Endothelial cell of umbilical vein (primary cell): ENCODE measurements around the gene RAP1GAP2. TPM values are rescaled to one million over a fixed set of nuclear protein-coding genes. Genes with fewer than 3 reads are reported as not detected.

ENCODE experiments used
- BruUV-seq: library from RNA; stranded (reverse); fragments of 400-500 nt; replicated peaks from 2 replicates; lab custom pipeline; 2021; lab: Mats Ljungman, UMichigan
- CTCF ChIA-PET: fragments of 300-600, 350-600 bp; sonication (Branson Sonifier 250); formaldehyde crosslinking; loops from one replicate; lab custom pipeline; 2021; ENCODE audit warnings: antibody characterized with exemption, inconsistent platforms; lab: Charles Lee
- POLR2A ChIA-PET: fragments of 300-600, 350-600 bp; sonication (Branson Sonifier 250); formaldehyde crosslinking; loops from one replicate; lab custom pipeline; 2021; ENCODE audit warnings: antibody characterized with exemption, inconsistent platforms; lab: Charles Lee
- DNase-seq: peaks from one replicate; pipeline ENCODE4 v3.0.0-alpha.2; 2011; ENCODE audit warnings: low read depth, low spot score
- FAIRE-seq: peaks from 2 replicates; lab custom pipeline; 2011; peaks lifted over from hg19 to GRCh38; lab: Jason Lieb, UNC
- H2AFZ ChIP-seq: 2 replicates; pipeline ENCODE4 v1.6.0; 2012; ENCODE audit warnings: low read depth, low read length, control low read depth, inconsistent platforms
- H3K27ac ChIP-seq: 2 replicates; pipeline ENCODE4 v1.5.1; 2011; ENCODE audit warnings: low read depth, mild to moderate bottlenecking, control low read depth, low read length, moderate library complexity; ENCODE audit not compliant: insufficient read depth
- H3K27me3 ChIP-seq, 2 experiments: 2 replicates each; pipeline versions ENCODE4 v1.6.0 to v1.6.1; 2011; ENCODE audit warnings: low read length in 2 of 2, mixed read lengths in 1 of 2; ENCODE audit not compliant: control insufficient read depth in 2 of 2, insufficient read depth in 2 of 2
- H3K36me3 ChIP-seq, 2 experiments: 2 replicates in 1 of 2; 3 replicates in 1 of 2; pipeline ENCODE4 v1.5.1; 2011; ENCODE audit warnings: low read length in 2 of 2, mild to moderate bottlenecking in 1 of 2, moderate library complexity in 1 of 2; ENCODE audit not compliant: control insufficient read depth in 2 of 2, insufficient read depth in 2 of 2; ENCODE audit errors: extremely low read depth in 1 of 2
- H3K4me1 ChIP-seq: 3 replicates; pipeline ENCODE4 v1.5.1; 2011; ENCODE audit warnings: mild to moderate bottlenecking, low read length; ENCODE audit not compliant: control insufficient read depth, insufficient read depth; ENCODE audit errors: extremely low read depth
- H3K4me2 ChIP-seq: 2 replicates; pipeline ENCODE4 v1.6.1; 2011; ENCODE audit warnings: low read length, control low read depth, mixed read lengths; ENCODE audit not compliant: insufficient read depth
- H3K4me3 ChIP-seq, 3 experiments: fragments of 200-600 bp in 1 of 3; sonication (generic), shearing (Covaris generic) in 1 of 3; replicated peaks in 1 of 3; 2 replicates each; pipeline ENCODE4 v1.5.1; 2011 to 2016; ENCODE audit warnings: control low read depth in 3 of 3, low read length in 3 of 3, mild to moderate bottlenecking in 2 of 3, inconsistent platforms in 1 of 3, low read depth in 1 of 3, moderate library complexity in 1 of 3; ENCODE audit not compliant: insufficient read depth in 1 of 3
- H3K79me2 ChIP-seq: 2 replicates; pipeline ENCODE4 v1.6.0; 2012; ENCODE audit warnings: low read length, inconsistent platforms; ENCODE audit not compliant: control insufficient read depth, insufficient read depth
- H3K9ac ChIP-seq: replicated peaks from 2 replicates; pipeline ENCODE3; 2011; ENCODE audit warnings: low read length, control low read depth; ENCODE audit not compliant: insufficient read depth; ENCODE audit errors: extremely low read depth
- H3K9me1 ChIP-seq: replicated peaks from 3 replicates; pipeline ENCODE4 v1.6.0; 2011; ENCODE audit warnings: mild to moderate bottlenecking, low read length; ENCODE audit not compliant: control insufficient read depth, insufficient read depth; ENCODE audit errors: extremely low read depth
- H3K9me3 ChIP-seq: replicated peaks from 2 replicates; pipeline ENCODE4 v1.5.1; 2012; ENCODE audit warnings: low read length, inconsistent platforms; ENCODE audit not compliant: control insufficient read depth, insufficient read depth
- H4K20me1 ChIP-seq: replicated peaks from 2 replicates; pipeline ENCODE3; 2011; ENCODE audit warnings: mild to moderate bottlenecking, low read length; ENCODE audit not compliant: control insufficient read depth, insufficient read depth; ENCODE audit errors: extremely low read depth
- EZH2 ChIP-seq: IDR thresholded peaks from 2 replicates; pipeline ENCODE4 v1.6.1; 2012; ENCODE audit warnings: borderline replicate concordance, low read depth, mild to moderate bottlenecking, moderate library complexity, low read length, inconsistent platforms; ENCODE audit not compliant: severe bottlenecking
- FOS ChIP-seq: IDR thresholded peaks from 2 replicates; pipeline ENCODE4 v1.6.1; 2011; ENCODE audit warnings: mild to moderate bottlenecking, low read length, moderate library complexity, borderline replicate concordance; ENCODE audit not compliant: insufficient read depth
- GATA2 ChIP-seq: IDR thresholded peaks from 2 replicates; pipeline ENCODE4 v1.7.0; 2011; ENCODE audit warnings: low read depth, mild to moderate bottlenecking, moderate library complexity, mixed read lengths, low read length; ENCODE audit not compliant: insufficient read length, insufficient read depth
- JUN ChIP-seq: IDR thresholded peaks from 2 replicates; pipeline ENCODE4 v1.6.1; 2011; ENCODE audit warnings: borderline replicate concordance, low read depth; ENCODE audit not compliant: insufficient read length, insufficient read depth
- MYC ChIP-seq: IDR thresholded peaks from one replicate; pipeline ENCODE4 v1.6.1; 2011; ENCODE audit warnings: mild to moderate bottlenecking, low read depth, low read length
- POLR2A ChIP-seq: IDR thresholded peaks from 2 replicates; pipeline ENCODE4 v1.6.1; 2012; ENCODE audit warnings: low read depth, mild to moderate bottlenecking, control low read depth, low read length
- POLR2AphosphoS5 ChIP-seq: IDR thresholded peaks from 2 replicates; pipeline ENCODE4 v1.6.1; 2012; ENCODE audit warnings: low read depth, mild to moderate bottlenecking, control low read depth, low read length, moderate library complexity; ENCODE audit not compliant: insufficient read depth
- dilution Hi-C: fragments of 300-500 bp; cut with MboI; formaldehyde crosslinking; loops from one replicate; pipeline ENCODE4 v1.15.0; 2019; ENCODE audit warnings: low sequenced_read_pairs; ENCODE audit not compliant: extremely low pct_ligation_motif_present
- intact Hi-C: fragments of 100-400 bp; cut with micrococcal nuclease; formaldehyde crosslinking; loops from one replicate; pipeline ENCODE4 v1.10.0; 2022
- polyA plus RNA-seq, 4 experiments: library from polyadenylated mRNA; depleted of rRNA in 3 of 4; stranded (reverse) in 3 of 4; unstranded in 1 of 4; fragments of >200 nt; gene quantifications; 2 replicates each; pipeline versions ENCODE4 v1.2.1 to v1.2.3, GENCODE V29; 2011 to 2012; ENCODE audit warnings: missing spikeins in 1 of 4
- total RNA-seq: library from RNA; stranded (reverse); gene quantifications from 2 replicates; pipeline ENCODE4 v1.2.3, GENCODE V29; 2021
- TF ChIP-seq, protein P1 (sequence below), 2 donors: IDR thresholded peaks; 1 replicate in 1 of 2; 2 replicates in 1 of 2; pipeline ENCODE4 v1.5.1; 2011; ENCODE audit warnings: low read length in 2 of 2, mild to moderate bottlenecking in 2 of 2, moderate library complexity in 2 of 2, control low read depth in 1 of 2, inconsistent platforms in 1 of 2, low read depth in 1 of 2; ENCODE audit not compliant: insufficient read depth in 1 of 2; ENCODE audit errors: extremely low read depth in 1 of 2
- TF ChIP-seq, protein P2 (sequence below): IDR thresholded peaks from 2 replicates; pipeline ENCODE4 v1.6.1; 2011; ENCODE audit not compliant: insufficient read depth, insufficient read length

Gene RAP1GAP2
- total and polyA plus RNA-seq, 2 donors (not counting 3 experiments of a cell fraction or from before 2014, with no cell fraction given), result 1.4 to 3.6 TPM

DNA sequence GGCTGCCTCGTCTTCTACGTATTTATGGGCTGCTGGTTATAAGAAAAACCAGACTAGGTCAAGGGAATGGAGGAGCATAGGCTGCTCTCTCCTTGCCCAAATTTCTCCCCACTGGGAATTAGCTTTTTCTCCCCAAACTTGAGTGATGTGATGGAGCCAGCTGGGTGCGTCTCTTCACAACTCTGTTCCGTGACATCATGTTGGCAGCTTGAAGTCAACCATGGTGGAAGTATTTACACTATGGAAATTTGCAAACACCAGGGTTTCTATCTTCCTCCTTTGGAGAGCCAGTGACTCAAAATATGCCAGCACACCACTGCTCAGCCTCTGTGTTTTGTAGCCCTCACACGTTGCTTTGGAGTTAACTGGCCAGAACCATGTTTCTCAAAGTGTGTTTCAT lies 189.1 kb downstream of the RAP1GAP2 start:
- TF ChIP-seq EZH2 (no peak), POLR2AphosphoS5 (no peak), JUN (no peak), POLR2A (no peak), GATA2 (no peak), MYC (no peak), FOS (no peak)
- TF ChIP-seq, protein P1, sequence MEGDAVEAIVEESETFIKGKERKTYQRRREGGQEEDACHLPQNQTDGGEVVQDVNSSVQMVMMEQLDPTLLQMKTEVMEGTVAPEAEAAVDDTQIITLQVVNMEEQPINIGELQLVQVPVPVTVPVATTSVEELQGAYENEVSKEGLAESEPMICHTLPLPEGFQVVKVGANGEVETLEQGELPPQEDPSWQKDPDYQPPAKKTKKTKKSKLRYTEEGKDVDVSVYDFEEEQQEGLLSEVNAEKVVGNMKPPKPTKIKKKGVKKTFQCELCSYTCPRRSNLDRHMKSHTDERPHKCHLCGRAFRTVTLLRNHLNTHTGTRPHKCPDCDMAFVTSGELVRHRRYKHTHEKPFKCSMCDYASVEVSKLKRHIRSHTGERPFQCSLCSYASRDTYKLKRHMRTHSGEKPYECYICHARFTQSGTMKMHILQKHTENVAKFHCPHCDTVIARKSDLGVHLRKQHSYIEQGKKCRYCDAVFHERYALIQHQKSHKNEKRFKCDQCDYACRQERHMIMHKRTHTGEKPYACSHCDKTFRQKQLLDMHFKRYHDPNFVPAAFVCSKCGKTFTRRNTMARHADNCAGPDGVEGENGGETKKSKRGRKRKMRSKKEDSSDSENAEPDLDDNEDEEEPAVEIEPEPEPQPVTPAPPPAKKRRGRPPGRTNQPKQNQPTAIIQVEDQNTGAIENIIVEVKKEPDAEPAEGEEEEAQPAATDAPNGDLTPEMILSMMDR (IDR thresholded peaks at IDR 0.05; ENCODE audit: extremely low read depth in 1 of 2, insufficient read depth in 1 of 2, low read depth in 1 of 2, low read length in 2 of 2), result no peak
- TF ChIP-seq, protein P2, sequence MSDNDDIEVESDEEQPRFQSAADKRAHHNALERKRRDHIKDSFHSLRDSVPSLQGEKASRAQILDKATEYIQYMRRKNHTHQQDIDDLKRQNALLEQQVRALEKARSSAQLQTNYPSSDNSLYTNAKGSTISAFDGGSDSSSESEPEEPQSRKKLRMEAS, result no peak
- Histone ChIP-seq H3K4me3 (no peak overlapping the region), H3K27ac (no peak overlapping the region), H3K79me2 (no peaks in the 10 kb centered on the region), H3K36me3 (no peaks in the 10 kb centered on the region), H3K4me2 (no peak overlapping the region), H3K4me1 (no peaks in the 10 kb centered on the region), H3K9ac (no peak overlapping the region), H2AFZ (no peak overlapping the region), H4K20me1 (no peaks in the 10 kb centered on the region), H3K27me3 (peaks cover 0 to 2% of the 10 kb centered on the region in 2 experiments), H3K9me1 (no peaks in the 10 kb centered on the region), H3K9me3 (no peaks in the 10 kb centered on the region)
- CTCF ChIA-PET, result no interaction called here
- FAIRE-seq (no peak), DNase-seq (no peak)
- dilution Hi-C loops, result no loop called here
- POLR2A ChIA-PET, result no interaction called here
- no TSS peak for BruUV-seq
- intact Hi-C loops, result no loop called here
